ENCODE measurements around the gene ADGRV1.

ADGRV1 gene

GRCh38 chr5:90955001-90955635, 396.5 kb downstream of the ADGRV1 start:
- Histone ChIP-seq H3K36me3 (ENCODE audit: insufficient read depth, low read length) (no peaks in the 10 kb centered on the region), H3K9ac (ENCODE audit: low read depth, low read length) (no peak overlapping the region), H4K20me1 (ENCODE audit: insufficient read depth, low read length) (no peaks in the 10 kb centered on the region), H3K4me3 (ENCODE audit: low read depth in 1 of 2, low read length in 2 of 2) (no peak overlapping the region), H2AFZ (ENCODE audit: low read depth, low read length) (no peak overlapping the region), H3K4me1 (ENCODE audit: insufficient read depth, low read length) (no peaks in the 10 kb centered on the region), H3K27ac (ENCODE audit: low read length) (no peak overlapping the region), H3K4me2 (ENCODE audit: insufficient read depth, low read length) (no peak overlapping the region), H3K27me3 (ENCODE audit: insufficient read depth, low read length, poor library complexity) (no peaks in the 10 kb centered on the region), H3K9me3 (ENCODE audit: insufficient read depth, low read length, severe bottlenecking) (no peaks in the 10 kb centered on the region), H3K79me2 (ENCODE audit: insufficient read depth, low read length) (no peaks in the 10 kb centered on the region)
- TF ChIP-seq CTCF (IDR thresholded peaks at IDR 0.05; ENCODE audit: borderline replicate concordance, extremely low read depth, low read length, poor library complexity, severe bottlenecking) = no peak
- no peak for TF ChIP-seq EZH2 (IDR thresholded peaks at IDR 0.05; ENCODE audit: borderline replicate concordance, low read depth, low read length, severe bottlenecking)
- ATAC-seq (ENCODE audit: insufficient read depth, low read depth) (no peak), DNase-seq (no peak)

- Histone ChIP-seq H3K4me3 (ENCODE audit: low read depth in 1 of 2, low read length in 2 of 2) (no peak overlapping the region), H3K79me2 (ENCODE audit: insufficient read depth, low read length) (no peaks in the 10 kb centered on the region), H3K4me1 (ENCODE audit: insufficient read depth, low read length) (no peaks in the 10 kb centered on the region), H4K20me1 (ENCODE audit: insufficient read depth, low read length) (no peaks in the 10 kb centered on the region), H3K9me3 (ENCODE audit: insufficient read depth, low read length, severe bottlenecking) (no peaks in the 10 kb centered on the region), H3K4me2 (ENCODE audit: insufficient read depth, low read length) (no peak overlapping the region), H3K27ac (ENCODE audit: low read length) (no peak overlapping the region), H3K36me3 (ENCODE audit: insufficient read depth, low read length) (no peaks in the 10 kb centered on the region), H2AFZ (ENCODE audit: low read depth, low read length) (no peak overlapping the region), H3K9ac (ENCODE audit: low read depth, low read length) (no peak overlapping the region), H3K27me3 (ENCODE audit: insufficient read depth, low read length, poor library complexity) (no peaks in the 10 kb centered on the region)
- no peak for DNase-seq
- no peak for TF ChIP-seq CTCF (IDR thresholded peaks at IDR 0.05; ENCODE audit: borderline replicate concordance, extremely low read depth, low read length, poor library complexity, severe bottlenecking)
- TF ChIP-seq EZH2 (IDR thresholded peaks at IDR 0.05; ENCODE audit: borderline replicate concordance, low read depth, low read length, severe bottlenecking) = no peak
- no peak for ATAC-seq (ENCODE audit: insufficient read depth, low read depth)
Measured at GRCh38 chr5:90956511-90957097, 398.0 kb downstream of the ADGRV1 start.

GRCh38 chr5:90957906-90958305, 399.3 kb downstream of the ADGRV1 start:
- Histone ChIP-seq H3K9ac (ENCODE audit: low read depth, low read length) (no peak overlapping the region), H3K4me1 (ENCODE audit: insufficient read depth, low read length) (no peaks in the 10 kb centered on the region), H3K36me3 (ENCODE audit: insufficient read depth, low read length) (no peaks in the 10 kb centered on the region), H4K20me1 (ENCODE audit: insufficient read depth, low read length) (no peaks in the 10 kb centered on the region), H3K27ac (ENCODE audit: low read length) (no peak overlapping the region), H3K9me3 (ENCODE audit: insufficient read depth, low read length, severe bottlenecking) (no peaks in the 10 kb centered on the region), H3K4me3 (ENCODE audit: low read depth in 1 of 2, low read length in 2 of 2) (no peak overlapping the region), H2AFZ (ENCODE audit: low read depth, low read length) (no peak overlapping the region), H3K4me2 (ENCODE audit: insufficient read depth, low read length) (no peak overlapping the region), H3K27me3 (ENCODE audit: insufficient read depth, low read length, poor library complexity) (no peaks in the 10 kb centered on the region), H3K79me2 (ENCODE audit: insufficient read depth, low read length) (no peaks in the 10 kb centered on the region)
- DNase-seq (no peak), ATAC-seq (ENCODE audit: insufficient read depth, low read depth) (no peak)
- TF ChIP-seq CTCF (IDR thresholded peaks at IDR 0.05; ENCODE audit: borderline replicate concordance, extremely low read depth, low read length, poor library complexity, severe bottlenecking) (no peak), EZH2 (IDR thresholded peaks at IDR 0.05; ENCODE audit: borderline replicate concordance, low read depth, low read length, severe bottlenecking) (no peak)

Data from DND-41 (cell line).